PC-9 (cell line): Measurements from ENCODE around the gene ETHE1. TPM values are rescaled to one million over a fixed set of nuclear protein-coding genes. Genes with fewer than 3 reads are reported as not detected.

Source experiments
- BruUV-seq: library from RNA; stranded (reverse); fragments of 400-500 nt; replicated peaks from 2 replicates; lab custom pipeline; 2021; lab: Mats Ljungman, UMichigan
- CTCF ChIA-PET: fragments of 300-600 bp; sonication (Branson Sonifier 250); formaldehyde crosslinking; loops from one replicate; lab custom pipeline; 2022; ENCODE audit warnings: antibody characterized with exemption; lab: Charles Lee
- POLR2A ChIA-PET: fragments of 300-600 bp; sonication (Branson Sonifier 250); formaldehyde crosslinking; loops from one replicate; lab custom pipeline; 2022; ENCODE audit warnings: antibody characterized with exemption; ENCODE audit not compliant: unreplicated experiment; lab: Charles Lee
- DNase-seq, 2 experiments: peaks; one replicate each; pipeline versions ENCODE4 v3.0.0 to v3.0.0-alpha.2; 2015 to 2022; ENCODE audit warnings: mixed read lengths in 1 of 2
- H2AFZ ChIP-seq: fragments of 200-600 bp; sonication (generic); 2 replicates; pipeline ENCODE4 v1.8.1; 2017; ENCODE audit warnings: antibody characterized with exemption
- H3F3A ChIP-seq: fragments of 200-600 bp; sonication (generic); 2 replicates; pipeline ENCODE4 v1.8.1; 2017; ENCODE audit warnings: antibody characterized with exemption, mild to moderate bottlenecking, low read depth; ENCODE audit not compliant: insufficient read depth
- H3K27ac ChIP-seq: fragments of 200-600 bp; sonication (generic); 2 replicates; pipeline ENCODE4 v1.6.1; 2016; ENCODE audit warnings: mixed run types
- H3K27me3 ChIP-seq: fragments of 200-600 bp; sonication (generic); 2 replicates; pipeline ENCODE4 v1.6.1; 2016; ENCODE audit warnings: low read depth, mixed run types; ENCODE audit not compliant: insufficient read depth
- H3K36me3 ChIP-seq: fragments of 200-600 bp; sonication (generic); 2 replicates; pipeline ENCODE4 v1.6.1; 2016; ENCODE audit warnings: low read depth, mixed run types
- H3K4me1 ChIP-seq: fragments of 200-600 bp; sonication (generic); replicated peaks from 2 replicates; pipeline ENCODE4 v1.6.1; 2016; ENCODE audit warnings: mixed run types; ENCODE audit not compliant: insufficient read depth
- H3K4me2 ChIP-seq: fragments of 200-600 bp; sonication (generic); 2 replicates; pipeline ENCODE4 v1.6.1; 2017; ENCODE audit warnings: mixed run types
- H3K4me3 ChIP-seq: fragments of 200-600 bp; sonication (generic); 2 replicates; pipeline ENCODE4 v1.6.1; 2016; ENCODE audit warnings: mixed run types
- H3K79me2 ChIP-seq: fragments of 200-600 bp; sonication (generic); 2 replicates; pipeline ENCODE4 v1.6.1; 2017; ENCODE audit warnings: low read depth, mixed run types
- H3K9me2 ChIP-seq: fragments of 200-600 bp; sonication (generic); 2 replicates; pipeline ENCODE4 v1.8.1; 2017; ENCODE audit warnings: mild to moderate bottlenecking; ENCODE audit not compliant: insufficient read depth
- H3K9me3 ChIP-seq: fragments of 200-600 bp; sonication (generic); 2 replicates; pipeline ENCODE4 v1.8.1; 2016; ENCODE audit warnings: low read depth; ENCODE audit not compliant: insufficient read depth
- H4K20me1 ChIP-seq: fragments of 200-600 bp; sonication (generic); 2 replicates; pipeline ENCODE4 v1.8.1; 2017; ENCODE audit not compliant: insufficient read depth
- CTCF ChIP-seq: fragments of 200-600 bp; sonication (generic); conservative IDR thresholded peaks from 2 replicates; pipeline ENCODE4 v1.6.1; 2017; ENCODE audit warnings: mixed run types, antibody characterized with exemption, mild to moderate bottlenecking, moderate library complexity
- EZH2 ChIP-seq: fragments of 200-600 bp; sonication (generic); IDR thresholded peaks from 2 replicates; pipeline ENCODE4 v1.8.0; 2017; ENCODE audit warnings: antibody characterized with exemption, low read depth
- intact Hi-C: fragments of 100-400 bp; cut with micrococcal nuclease; formaldehyde crosslinking; loops from one replicate; pipeline ENCODE4 v1.10.0; 2022; ENCODE audit not compliant: unreplicated experiment
- total RNA-seq: library from RNA; stranded (reverse); gene quantifications from 2 replicates; pipeline ENCODE4 v1.2.3, GENCODE V29; 2021

ETHE1 gene
- total RNA-seq, 1 experiment from 2014 or later: 83.4 TPM

GRCh38 chr19:43478323-43478722, 48.7 kb downstream of the ETHE1 start:
- Histone ChIP-seq H3K9me3 (no peaks in the 10 kb centered on the region), H3K79me2 (no peaks in the 10 kb centered on the region), H3K27me3 (no peaks in the 10 kb centered on the region), H3K36me3 (no peaks in the 10 kb centered on the region), H3K4me2 (no peak overlapping the region), H3F3A (peaks cover 33% of the 10 kb centered on the region), H3K9me2 (no peaks in the 10 kb centered on the region), H3K4me1 (peaks cover 15% of the 10 kb centered on the region), H4K20me1 (no peaks in the 10 kb centered on the region), H2AFZ (no peak overlapping the region), H3K4me3 (no peak overlapping the region), H3K27ac (no peak overlapping the region)
- POLR2A ChIA-PET: interaction anchor here (0.6 kb wide), 1 partner anchor 1991 kb away, joined by 5 read pairs; no protein-coding TSS in a partner anchor
- no TSS peak for BruUV-seq
- CTCF ChIA-PET: no interaction called here
- DNase-seq: no peak
- intact Hi-C loops: no loop called here
- TF ChIP-seq CTCF (no peak), EZH2 (no peak)

DNA sequence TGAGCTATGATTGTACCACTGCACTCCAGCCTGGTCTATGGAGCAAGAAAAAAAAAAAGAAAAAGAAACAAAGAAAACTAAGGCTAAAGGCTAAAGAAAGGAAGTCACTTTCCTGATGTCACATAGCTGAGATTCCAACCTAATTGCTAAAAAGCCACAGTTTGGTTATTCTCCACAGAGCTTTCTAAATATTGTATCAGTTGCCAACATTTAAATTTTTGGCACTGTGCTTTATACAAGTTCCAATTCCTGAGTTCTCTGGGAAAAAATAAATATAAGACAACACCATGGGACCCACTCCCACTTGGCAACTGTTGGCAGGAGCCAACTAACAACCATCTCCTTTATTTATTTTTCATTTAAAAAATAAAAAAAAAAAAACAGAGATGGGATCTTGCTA, 50.4 kb downstream of the ETHE1 start:
- Histone ChIP-seq H3K9me2 (no peaks in the 10 kb centered on the region), H3F3A (peaks cover 33% of the 10 kb centered on the region), H3K4me2 (no peak overlapping the region), H3K27ac (no peak overlapping the region), H2AFZ (no peak overlapping the region), H3K27me3 (no peaks in the 10 kb centered on the region), H3K36me3 (no peaks in the 10 kb centered on the region), H4K20me1 (no peaks in the 10 kb centered on the region), H3K4me1 (peaks cover 15% of the 10 kb centered on the region), H3K9me3 (no peaks in the 10 kb centered on the region), H3K79me2 (no peaks in the 10 kb centered on the region), H3K4me3 (no peak overlapping the region)
- intact Hi-C loops: no loop called here
- DNase-seq: peak in 1 of 2 experiments; percentile 68
- no TSS peak for BruUV-seq
- ChIA-PET CTCF (interaction anchor here (0.6 kb wide), 1 partner anchor 51 kb away, joined by 4 read pairs; no protein-coding TSS in a partner anchor), POLR2A (interaction anchor here (0.6 to 0.9 kb wide), 5 partner anchors 11 to 119 kb away, joined by 4 to 44 read pairs (median 13); partner anchors contain the start of genes IRGQ and LYPD3)
- TF ChIP-seq CTCF (no peak), EZH2 (no peak)

DNA sequence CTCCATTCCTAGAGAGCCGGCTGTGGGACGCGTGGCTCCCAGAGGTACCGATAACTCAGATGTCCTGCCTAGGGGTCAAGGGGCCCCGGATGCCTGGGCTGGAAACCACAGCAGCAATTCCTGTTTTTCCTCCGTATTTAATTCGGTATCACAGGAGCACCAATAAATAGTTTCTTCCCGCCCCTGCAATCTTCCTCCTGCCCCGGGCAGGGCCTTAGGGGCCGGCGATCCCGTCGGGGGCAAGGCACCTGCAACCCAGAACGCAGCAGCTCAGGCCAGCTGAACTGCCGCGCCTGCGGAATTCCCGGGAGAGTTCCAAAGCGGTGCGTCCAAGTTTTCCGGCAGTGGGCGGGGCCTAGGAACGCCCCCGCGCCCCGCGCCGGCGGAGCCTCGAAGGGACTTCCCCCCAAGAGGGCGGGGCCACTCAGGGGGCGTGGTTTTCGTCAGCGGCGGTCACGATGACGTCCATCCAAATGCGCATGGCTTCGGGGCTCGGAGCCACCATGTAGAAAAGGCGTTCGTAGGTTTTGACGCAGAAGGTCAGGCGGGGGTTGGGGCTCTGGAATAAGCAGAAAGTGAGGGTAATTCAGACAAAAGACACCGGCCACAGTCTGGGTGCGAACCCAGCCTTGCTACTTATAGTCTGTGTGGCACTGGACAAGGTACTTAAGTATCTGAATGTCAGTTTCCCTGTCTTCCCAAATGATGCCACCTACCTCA, 51.9 kb downstream of the ETHE1 start:
- TF ChIP-seq CTCF: no peak
- no peak for TF ChIP-seq EZH2
- Histone ChIP-seq H3K79me2 (no peaks in the 10 kb centered on the region), H3K9me2 (no peaks in the 10 kb centered on the region), H2AFZ (peak overlapping the region; percentile 75), H4K20me1 (no peaks in the 10 kb centered on the region), H3F3A (peaks cover 44% of the 10 kb centered on the region), H3K4me1 (peaks cover 27% of the 10 kb centered on the region), H3K9me3 (no peaks in the 10 kb centered on the region), H3K36me3 (no peaks in the 10 kb centered on the region), H3K27me3 (no peaks in the 10 kb centered on the region), H3K27ac (peak overlapping the region; percentile 66), H3K4me3 (peak overlapping the region; percentile 54; the same call in 1 of the 2 replicates), H3K4me2 (peak overlapping the region; percentile 88)
- intact Hi-C loops: no loop called here
- ChIA-PET POLR2A (interaction anchor here (0.6 kb wide), 1 partner anchor 476 kb away, joined by 11 read pairs; no protein-coding TSS in a partner anchor), CTCF (interaction anchor here (0.5 kb wide), 1 partner anchor 40 kb away, joined by 8 read pairs; no protein-coding TSS in a partner anchor)
- BruUV-seq: no TSS peak
- peak; percentile 81 to 98 for DNase-seq
